SK-N-MC (cell line): Measurements from ENCODE around the gene LTN1.

Experiments used
- EZH2 ChIP-seq: fragments of 200-600 bp; sonication (generic); IDR thresholded peaks from one replicate; pipeline ENCODE4 v1.6.1; 2017; ENCODE audit warnings: antibody characterized with exemption
- FOXP2 ChIP-seq: optimal IDR thresholded peaks from 2 replicates; pipeline ENCODE3; 2011; ENCODE audit warnings: mild to moderate bottlenecking, moderate library complexity; ENCODE audit not compliant: insufficient read depth; ENCODE audit errors: extremely low read length, control extremely low read depth
- POLR2AphosphoS5 ChIP-seq: IDR thresholded peaks from 2 replicates; pipeline ENCODE4 v1.6.1; 2012; ENCODE audit warnings: mild to moderate bottlenecking, low read depth, low read length, borderline replicate concordance

DNA sequence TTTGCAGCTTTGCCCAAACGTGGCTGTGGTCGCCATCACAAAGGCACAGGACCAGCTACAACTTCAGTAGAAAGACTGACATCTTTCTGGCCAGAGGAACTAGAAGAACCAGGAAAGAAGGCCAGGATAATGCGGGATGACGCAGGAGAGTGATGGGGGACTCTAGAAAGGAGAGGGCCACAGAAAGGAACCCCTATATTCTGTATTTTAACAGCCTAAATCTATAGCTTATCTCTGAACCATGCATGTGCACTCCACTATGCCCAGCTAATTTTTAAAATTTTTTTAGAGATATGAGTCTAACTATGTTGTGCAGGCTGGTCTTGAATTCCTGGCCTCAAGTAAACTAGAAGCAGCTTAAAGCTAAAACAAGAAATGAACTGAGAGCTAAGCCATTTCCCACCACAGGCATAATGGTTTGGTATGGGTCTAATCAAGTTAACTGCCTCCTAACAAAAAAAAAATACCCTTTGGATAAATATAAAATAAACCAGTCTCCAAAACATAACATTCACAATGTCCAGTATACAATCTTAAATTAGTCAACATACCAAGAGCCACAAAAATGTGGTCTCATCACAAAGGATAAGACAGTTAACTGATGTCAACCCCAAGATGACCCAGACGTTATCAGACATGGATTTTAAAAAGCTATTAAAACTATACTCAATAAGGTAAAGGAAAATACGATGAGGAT lies 18.0 kb downstream of the LTN1 start:
- TF ChIP-seq EZH2, result no peak
- TF ChIP-seq POLR2AphosphoS5, result no peak
- no peak for TF ChIP-seq FOXP2
